GM12878 (cell line): ENCODE results near the gene HAO2.

Experiments
- POLR2A ChIP-seq: IDR thresholded peaks from 2 replicates; pipeline ENCODE4 v1.6.1; 2011; ENCODE audit warnings: low read depth, mild to moderate bottlenecking, low read length
- POLR2AphosphoS5 ChIP-seq: IDR thresholded peaks from 2 replicates; pipeline ENCODE4 v1.6.1; 2011; ENCODE audit warnings: mild to moderate bottlenecking, low read length, inconsistent platforms
- RFX5 ChIP-seq: IDR thresholded peaks from 2 replicates; pipeline ENCODE4 v1.6.1; 2011; ENCODE audit warnings: low read depth, low read length, improper control_type of control experiment
- SMAD1 ChIP-seq: fragments of 450-650 bp; IDR thresholded peaks from 2 replicates; pipeline ENCODE4 v1.6.1; 2018; ENCODE audit warnings: mild to moderate bottlenecking, low read depth; ENCODE audit not compliant: partially characterized antibody
- YY1 ChIP-seq: IDR thresholded peaks from 2 replicates; pipeline ENCODE4 v1.6.1; 2011; ENCODE audit warnings: low read depth, mild to moderate bottlenecking, low read length

DNA sequence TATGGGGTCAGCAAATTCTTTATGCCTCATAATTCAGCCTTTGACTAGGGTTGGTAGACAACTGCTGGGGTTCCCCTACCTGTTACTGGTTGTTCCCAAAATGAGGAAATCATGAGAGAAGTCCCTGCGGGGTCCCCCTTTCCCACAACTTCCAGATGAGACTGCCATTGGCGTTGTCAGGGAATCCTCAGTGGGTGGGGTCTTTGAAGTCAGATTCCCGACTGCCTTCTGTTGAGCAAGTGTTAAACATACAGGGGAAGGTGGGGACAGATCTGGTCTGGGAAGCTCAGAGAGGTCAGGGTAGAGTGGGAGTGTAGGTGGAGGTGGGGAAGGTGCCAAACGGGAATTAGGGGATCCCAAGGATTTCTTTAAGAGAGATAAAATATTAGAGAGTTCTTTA lies 61.1 kb downstream of the HAO2 start:
- TF ChIP-seq POLR2AphosphoS5 (no peak), POLR2A (no peak), YY1 (no peak), SMAD1 (no peak), RFX5 (no peak)
